Airway epithelial cell (primary cell): ENCODE data around the gene HSF2. TPM values are rescaled to one million over a fixed set of nuclear protein-coding genes. Genes with fewer than 3 reads are reported as not detected.

Experiments
- total RNA-seq: library from RNA; depleted of rRNA; stranded (reverse); fragments of >200 nt; gene quantifications from 2 replicates; pipeline ENCODE4 v1.2.3, GENCODE V29; 2015

The HSF2 gene, protein sequence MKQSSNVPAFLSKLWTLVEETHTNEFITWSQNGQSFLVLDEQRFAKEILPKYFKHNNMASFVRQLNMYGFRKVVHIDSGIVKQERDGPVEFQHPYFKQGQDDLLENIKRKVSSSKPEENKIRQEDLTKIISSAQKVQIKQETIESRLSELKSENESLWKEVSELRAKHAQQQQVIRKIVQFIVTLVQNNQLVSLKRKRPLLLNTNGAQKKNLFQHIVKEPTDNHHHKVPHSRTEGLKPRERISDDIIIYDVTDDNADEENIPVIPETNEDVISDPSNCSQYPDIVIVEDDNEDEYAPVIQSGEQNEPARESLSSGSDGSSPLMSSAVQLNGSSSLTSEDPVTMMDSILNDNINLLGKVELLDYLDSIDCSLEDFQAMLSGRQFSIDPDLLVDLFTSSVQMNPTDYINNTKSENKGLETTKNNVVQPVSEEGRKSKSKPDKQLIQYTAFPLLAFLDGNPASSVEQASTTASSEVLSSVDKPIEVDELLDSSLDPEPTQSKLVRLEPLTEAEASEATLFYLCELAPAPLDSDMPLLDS
- 13.8 and 16.6 TPM in 2 replicates for total RNA-seq

DNA sequence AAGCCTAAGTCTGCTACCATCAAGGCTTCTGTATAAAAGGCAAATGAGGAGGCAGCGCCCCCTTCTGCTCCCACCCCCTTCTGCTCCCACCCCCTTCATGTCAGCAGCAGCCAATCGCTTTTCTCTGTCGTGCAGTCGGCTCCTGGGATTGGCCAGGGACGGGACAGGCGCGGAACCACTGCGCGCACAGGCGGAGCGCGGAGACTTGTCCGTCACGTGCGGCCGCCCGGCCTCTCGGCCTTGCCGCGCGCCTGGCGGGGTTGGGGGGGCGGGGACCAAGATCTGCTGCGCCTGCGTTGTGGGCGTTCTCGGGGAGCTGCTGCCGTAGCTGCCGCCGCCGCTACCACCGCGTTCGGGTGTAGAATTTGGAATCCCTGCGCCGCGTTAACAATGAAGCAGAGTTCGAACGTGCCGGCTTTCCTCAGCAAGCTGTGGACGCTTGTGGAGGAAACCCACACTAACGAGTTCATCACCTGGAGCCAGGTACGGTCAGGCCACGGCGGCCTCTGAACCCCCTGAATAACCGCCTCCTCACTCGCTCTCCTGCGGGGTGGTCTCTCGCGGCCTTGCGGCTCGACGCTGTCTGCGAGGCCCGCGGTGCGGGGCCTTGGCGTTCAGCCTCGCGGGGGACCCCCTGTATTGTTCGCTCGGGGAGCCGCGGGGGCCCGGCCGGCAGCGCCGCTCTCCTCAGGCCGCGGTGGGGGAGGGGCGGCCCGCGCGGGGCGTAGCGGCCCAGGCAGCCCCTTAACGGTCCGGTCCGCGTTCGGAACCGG is at the start of gene HSF2:
Gene HSF2, plus strand, starts transcription at position 305 of the 773 bp plus-strand sequence. Its CDS starts 86 bp downstream, at position 391.

DNA sequence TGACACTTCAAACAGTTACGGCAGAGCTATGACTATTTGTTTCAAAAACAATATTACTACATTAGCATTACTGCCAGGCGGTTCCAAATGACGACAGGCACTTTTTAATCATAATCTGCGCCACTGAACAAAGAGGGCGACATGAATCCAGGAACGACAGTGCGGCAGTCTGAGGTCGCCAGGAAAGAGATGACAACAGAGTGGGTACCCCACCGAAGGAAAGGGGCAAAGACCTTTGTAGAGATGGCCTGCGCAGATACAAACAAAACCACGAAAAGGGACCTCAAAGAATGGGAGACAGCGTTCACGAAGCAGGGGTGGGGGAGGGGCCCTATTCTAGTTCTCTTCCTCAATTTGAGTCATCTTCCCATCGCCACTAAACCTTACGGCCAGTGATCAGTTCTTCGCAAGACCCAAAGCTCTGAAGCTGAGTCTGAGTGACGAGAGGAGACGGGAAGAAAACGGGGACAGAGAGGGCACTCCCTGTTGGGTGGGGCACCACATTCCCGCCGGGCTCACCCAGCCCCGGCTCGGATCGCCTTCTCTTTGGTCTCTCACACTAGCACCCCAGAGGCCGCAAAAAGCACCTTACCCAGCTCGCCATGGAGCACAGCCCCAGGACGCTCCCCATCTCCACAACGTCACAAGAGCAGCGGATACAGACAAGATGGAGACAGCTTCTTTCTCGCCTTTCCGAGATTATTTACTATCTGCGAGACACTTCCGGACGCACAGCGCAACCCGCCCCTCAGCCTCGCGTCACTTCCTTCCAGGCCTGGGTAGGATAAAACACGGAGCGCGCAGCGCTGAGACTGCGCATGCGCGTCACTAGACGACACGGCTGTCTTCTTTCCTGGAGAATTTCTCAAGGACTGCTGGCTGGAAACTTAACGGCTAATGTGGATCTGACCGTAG is 71.9 kb downstream of the HSF2 start, which contains the start of gene SERINC1:
Gene SERINC1, minus strand, starts transcription at position 701 of the 915 bp plus-strand sequence. Its CDS starts 70 bp downstream, at position 631.

Other genes starting within 250 kb of the HSF2 start
- 48.4 and 60.7 TPM in 2 replicates for gene SERINC1, start 72.2 kb downstream of the HSF2 start, total RNA-seq
- 4.1 and 4.9 TPM in 2 replicates for gene PKIB, start 210.8 kb downstream of the HSF2 start, total RNA-seq